K562 (cell line): Measurements from ENCODE around the gene SNX1. TPM values are rescaled to one million over a fixed set of nuclear protein-coding genes. Genes with fewer than 3 reads are reported as not detected.
A peak's percentile ranks its signal among the peaks of the same experiment; 100 is the strongest.

Experiments used
- ATAC-seq: fragments of 200-7000 bp; cut with Tn5 transposase; 3 replicates; pipeline ENCODE4 v1.9.1; 2020; ENCODE audit warnings: moderate library complexity
- BruUV-seq: library from RNA; stranded (reverse); fragments of 400-500 nt; replicated peaks from 2 replicates; lab custom pipeline; 2021; lab: Mats Ljungman, UMichigan
- CTCF ChIA-PET: fragments of 300-600 bp; formaldehyde crosslinking; extraction: SDS; loops from one replicate; lab custom pipeline; 2021; ENCODE audit warnings: low intra/inter-chr PET ratio; lab: Yijun Ruan, JAX
- POLR2A ChIA-PET: fragments of 300-600, 350-650 bp; sonication (Branson Sonifier 250); formaldehyde crosslinking; extraction: SDS; loops from one replicate; lab custom pipeline; 2021; ENCODE audit warnings: antibody characterized with exemption, inconsistent platforms; lab: Yijun Ruan, JAX
- DNase-seq, 4 experiments: peaks; one replicate each; pipeline versions ENCODE4 v3.0.0 to v3.0.0-alpha.2; 2011 to 2018; ENCODE audit warnings: low spot score in 3 of 4, mixed read lengths in 3 of 4; ENCODE audit errors: extremely low read depth in 1 of 4
- FAIRE-seq: peaks from 2 replicates; lab custom pipeline; 2011; peaks lifted over from hg19 to GRCh38; lab: Jason Lieb, UNC
- H2AFZ ChIP-seq: 2 replicates; pipeline ENCODE4 v1.6.0; 2011; ENCODE audit warnings: low read depth, low read length, control low read depth, inconsistent platforms
- H3K27ac ChIP-seq: fragments of 200-600 bp; 3 replicates; pipeline ENCODE4 v1.8.0; 2011; ENCODE audit warnings: low read depth, mild to moderate bottlenecking, control low read depth, inconsistent platforms, low read length, moderate library complexity, mixed read lengths; ENCODE audit errors: extremely low read depth
- H3K27me3 ChIP-seq, 2 experiments: fragments of 300-600 bp in 1 of 2; 2 replicates in 1 of 2; 3 replicates in 1 of 2; pipeline versions ENCODE4 v1.6.0 to v1.8.0; 2011; ENCODE audit warnings: inconsistent platforms in 2 of 2, low read length in 2 of 2, mild to moderate bottlenecking in 1 of 2, mixed read lengths in 1 of 2, moderate library complexity in 1 of 2; ENCODE audit not compliant: control insufficient read depth in 2 of 2, insufficient read depth in 2 of 2
- H3K36me3 ChIP-seq: fragments of 300-600 bp; 3 replicates; pipeline ENCODE4 v1.8.0; 2011; ENCODE audit warnings: mild to moderate bottlenecking, low read length, inconsistent platforms; ENCODE audit not compliant: control insufficient read depth, insufficient read depth
- H3K4me1 ChIP-seq, 2 experiments: fragments of 200-600 bp in 1 of 2; replicated peaks in 1 of 2; 2 replicates in 1 of 2; 3 replicates in 1 of 2; pipeline versions ENCODE4 v1.5.1 to v1.8.0; 2011; ENCODE audit warnings: inconsistent platforms in 2 of 2, low read length in 2 of 2, mild to moderate bottlenecking in 1 of 2, mixed read lengths in 1 of 2, moderate library complexity in 1 of 2; ENCODE audit not compliant: control insufficient read depth in 2 of 2, insufficient read depth in 2 of 2
- H3K4me2 ChIP-seq: 2 replicates; pipeline ENCODE4 v1.6.1; 2011; ENCODE audit warnings: low read length, control low read depth, inconsistent platforms, mixed read lengths; ENCODE audit not compliant: insufficient read depth
- H3K4me3 ChIP-seq: fragments of 200-600 bp; sonication (generic), shearing (Covaris generic); 2 replicates; pipeline ENCODE4 v1.5.1; 2016; ENCODE audit warnings: control low read depth, inconsistent platforms
- H3K79me2 ChIP-seq: fragments of 200-600 bp; 3 replicates; pipeline ENCODE4 v1.8.0; 2011; ENCODE audit warnings: low read length, inconsistent platforms; ENCODE audit not compliant: control insufficient read depth, insufficient read depth
- H3K9ac ChIP-seq, 2 experiments: 2 replicates each; pipeline versions ENCODE4 v1.6.0 to v1.6.1; 2011; ENCODE audit warnings: low read depth in 2 of 2, low read length in 2 of 2, control low read depth in 1 of 2, inconsistent platforms in 1 of 2, mild to moderate bottlenecking in 1 of 2, mixed read lengths in 1 of 2; ENCODE audit not compliant: insufficient read depth in 1 of 2
- H3K9me1 ChIP-seq: one replicate; pipeline ENCODE4 v1.6.0; 2011; ENCODE audit warnings: inconsistent platforms, mild to moderate bottlenecking, low read length, moderate library complexity; ENCODE audit not compliant: control insufficient read depth, insufficient read depth
- H3K9me3 ChIP-seq: replicated peaks from 2 replicates; pipeline ENCODE4 v1.5.1; 2011; ENCODE audit warnings: low read depth, low read length, inconsistent platforms; ENCODE audit not compliant: control insufficient read depth, insufficient read depth
- H4K20me1 ChIP-seq: replicated peaks from 2 replicates; pipeline ENCODE4 v1.6.1; 2011; ENCODE audit warnings: low read length, inconsistent platforms, mixed read lengths; ENCODE audit not compliant: control insufficient read depth, insufficient read depth
- BRF1 ChIP-seq: IDR thresholded peaks from 3 replicates; pipeline ENCODE4 v1.6.1; 2011; ENCODE audit warnings: borderline replicate concordance, mild to moderate bottlenecking; ENCODE audit not compliant: insufficient read length; ENCODE audit errors: extremely low read depth
- ILK ChIP-seq: fragments of 450-650 bp; IDR thresholded peaks from 2 replicates; pipeline ENCODE4 v1.6.1; 2016; ENCODE audit warnings: missing genetic modification characterization, low read depth, mild to moderate bottlenecking, missing compliant biosample characterization, moderate library complexity, borderline replicate concordance
- JUNB ChIP-seq: fragments of 450-650 bp; formaldehyde crosslinking; conservative IDR thresholded peaks from 2 replicates; pipeline ENCODE4 v1.4.0; 2020; ENCODE audit warnings: mild to moderate bottlenecking
- NCOA2 ChIP-seq, 2 experiments: fragments of 450-650 bp; IDR thresholded peaks; 2 replicates each; pipeline ENCODE4 v1.6.1; 2018; ENCODE audit warnings: mild to moderate bottlenecking in 2 of 2, moderate library complexity in 1 of 2; ENCODE audit not compliant: partially characterized antibody in 2 of 2
- PHF21A ChIP-seq: fragments of 450-650 bp; IDR thresholded peaks from 2 replicates; pipeline ENCODE4 v1.6.1; 2017; ENCODE audit warnings: low read depth, borderline replicate concordance
- PTBP1 ChIP-seq: fragments of 200-400 bp; formaldehyde crosslinking; IDR thresholded peaks from 2 replicates; pipeline ENCODE4 v1.6.1; 2017; ENCODE audit warnings: low read depth, low read length
- SMAD4 ChIP-seq: fragments of 250-450 bp; sonication (Bioruptor Pico); conservative IDR thresholded peaks from 2 replicates; pipeline ENCODE4 v1.8.0; 2021; ENCODE audit warnings: inconsistent platforms, mild to moderate bottlenecking, moderate library complexity
- U2AF2 ChIP-seq: fragments of 200-400 bp; formaldehyde crosslinking; optimal IDR thresholded peaks from 2 replicates; pipeline ENCODE3; 2017; ENCODE audit warnings: low read depth, mild to moderate bottlenecking, low read length
- ZNF764 ChIP-seq: fragments of 250-450 bp; sonication (Bioruptor Pico); IDR thresholded peaks from 2 replicates; pipeline ENCODE4 v1.4.0; 2020; ENCODE audit warnings: low read depth, mild to moderate bottlenecking, moderate library complexity
- WGBS: fragments of 100-300 bp; shearing (Covaris generic); methylation state at CpG from one replicate; pipeline ENCODE4 v1.1.6; 2016; ENCODE audit warnings: low coverage, mixed read lengths; ENCODE audit not compliant: insufficient coverage; ENCODE audit errors: missing lambda C conversion rate; 5-methylcytosine and 5-hydroxymethylcytosine counted together
- in situ Hi-C: fragments of 300-500 bp; cut with MboI; formaldehyde crosslinking; loops from 4 replicates; pipeline ENCODE4 v1.15.0; 2018; ENCODE audit warnings: inconsistent platforms, mixed read lengths
- intact Hi-C: fragments of 100-400 bp; cut with micrococcal nuclease; formaldehyde crosslinking; loops from 2 replicates; pipeline ENCODE4 v1.14.2; 2022
- polyA plus RNA-seq, 8 experiments: library from polyadenylated mRNA; depleted of rRNA in 4 of 8; stranded (reverse) in 5 of 8; unstranded in 3 of 8; fragments of >200 nt; fragmentation: Nextera tagmentation in 2 of 8; fragmentation: Illumina TruSeq in 1 of 8; extraction: Ambion mirVana in 2 of 8; extraction: Trizol in 1 of 8; gene quantifications; 2 replicates each; pipeline versions ENCODE4 v1.2.1 to v1.2.3, GENCODE V29; 2011 to 2014; ENCODE audit warnings: inconsistent platforms in 1 of 8, missing spikeins in 1 of 8
- total RNA-seq, 7 experiments: library from RNA; depleted of rRNA in 6 of 7; stranded (reverse); fragments of >200 nt in 6 of 7; fragmentation: Illumina TruSeq in 2 of 7; extraction: Trizol in 2 of 7; gene quantifications; 2 replicates each; pipeline versions ENCODE4 v1.2.1 to v1.2.3, GENCODE V29; 2011 to 2021; ENCODE audit warnings: low replicate concordance in 1 of 7

SNX1 gene
- total and polyA plus RNA-seq, 9 of the 15 experiments (the other 6 are each of a cell fraction or from before 2014, with no cell fraction given), result 11.0 to 105 (median 59.9) TPM

DNA sequence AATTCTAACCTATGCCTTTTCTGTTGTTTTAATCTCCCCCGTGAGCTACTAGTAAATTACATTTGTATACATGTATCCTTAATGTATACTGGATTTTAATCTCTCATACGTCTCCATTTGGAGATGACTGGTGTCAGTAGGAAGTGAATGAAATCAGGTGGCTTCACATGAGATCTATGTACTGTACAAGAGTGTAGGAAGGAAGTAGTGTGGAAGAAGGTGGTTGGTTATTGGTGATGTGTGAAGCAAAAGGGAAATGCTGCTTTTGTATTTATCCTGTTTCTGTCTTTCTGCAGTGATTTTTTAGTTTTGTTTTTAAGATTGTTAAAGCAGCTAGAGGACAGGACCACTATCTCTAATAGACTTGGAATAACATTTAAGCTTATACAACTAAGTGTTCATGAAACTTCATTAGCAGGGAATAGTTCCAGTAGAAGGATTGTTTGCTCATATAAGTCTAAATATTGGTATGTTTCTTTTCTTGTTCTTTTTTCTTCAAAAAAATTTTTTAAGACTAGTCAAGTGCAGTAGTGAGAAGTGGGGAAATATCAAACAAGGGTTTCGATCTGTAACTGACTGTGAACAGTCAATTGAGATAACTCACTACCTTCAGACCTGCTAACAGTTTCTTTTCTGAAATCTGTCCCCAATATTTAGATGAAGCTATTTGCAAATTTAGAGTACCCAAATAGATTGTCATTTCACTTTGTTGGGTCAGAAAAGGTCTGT lies 15.3 kb downstream of the SNX1 start (continued):
- TF ChIP-seq U2AF2 (no peak), PTBP1 (no peak), JUNB (CRISPR knock-in tag) (no peak), BRF1 (no peak)

DNA sequence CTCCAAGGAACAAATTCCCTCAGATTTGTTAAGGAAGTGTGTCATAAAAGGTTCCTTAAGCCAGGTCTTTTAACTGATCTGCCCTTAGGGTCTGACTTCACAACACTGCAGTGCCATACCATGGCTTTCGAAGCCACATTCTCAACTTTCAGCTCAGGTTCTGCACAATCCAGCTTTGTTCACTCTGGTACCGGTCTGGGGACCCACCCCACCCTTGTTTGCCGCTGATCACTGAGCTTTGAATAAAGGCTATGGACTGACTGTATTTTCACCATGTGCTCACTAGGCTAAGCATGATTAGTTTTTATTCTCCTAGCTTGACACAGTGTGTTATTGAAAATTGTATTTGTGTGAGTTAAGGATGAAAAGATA lies 15.9 kb downstream of the SNX1 start:
- Histone ChIP-seq H3K9me3 (no peaks in the 10 kb centered on the region), H3K4me3 (no peak overlapping the region), H3K4me2 (no peak overlapping the region), H3K36me3 (peaks cover 53% of the 10 kb centered on the region), H3K9me1 (no peaks in the 10 kb centered on the region), H3K79me2 (peaks cover 54% of the 10 kb centered on the region), H3K9ac (peak overlapping the region in 1 of 2 experiments; percentile 19; a peak in 1 of 4 replicates), H2AFZ (no peak overlapping the region), H3K27me3 (no peaks in the 10 kb centered on the region), H3K27ac (no peak overlapping the region), H3K4me1 (peaks cover 3 to 4% of the 10 kb centered on the region in 2 experiments; a peak in 3 of 5 replicates), H4K20me1 (peaks cover 19% of the 10 kb centered on the region)
- 87% methylated on average over 3 of the region's 3 CpGs for WGBS
- no TSS peak for BruUV-seq
- CTCF ChIA-PET, result no interaction called here
- POLR2A ChIA-PET, result interaction anchor here (0.8 to 2.6 kb wide), 6 partner anchors 10 to 189 kb away, joined by 3 to 11 read pairs (median 4); partner anchors contain the start of gene CIAO2A
- TF ChIP-seq NCOA2 (IDR thresholded peaks at IDR 0.05; ENCODE audit: partially characterized antibody in 2 of 2) (no peak), SMAD4 (no peak), ILK (tag) (no peak), ZNF764 (CRISPR knock-in tag) (no peak), PHF21A (no peak)
- ATAC-seq (no peak), DNase-seq (no peak), FAIRE-seq (no peak)
- in situ Hi-C loops (no loop called here), intact Hi-C loops (no loop called here)
